C4-2B (cell line): Measurements from ENCODE around the gene INHBE.

Experiments
- ZFX ChIP-seq: fragments of 450-650 bp; IDR thresholded peaks from 2 replicates; pipeline ENCODE4 v1.6.1; 2017
- TF ChIP-seq, protein P1 (sequence below): fragments of 450-650 bp; conservative IDR thresholded peaks from 2 replicates; pipeline ENCODE4 v1.5.1; 2017; ENCODE audit warnings: mild to moderate bottlenecking

DNA sequence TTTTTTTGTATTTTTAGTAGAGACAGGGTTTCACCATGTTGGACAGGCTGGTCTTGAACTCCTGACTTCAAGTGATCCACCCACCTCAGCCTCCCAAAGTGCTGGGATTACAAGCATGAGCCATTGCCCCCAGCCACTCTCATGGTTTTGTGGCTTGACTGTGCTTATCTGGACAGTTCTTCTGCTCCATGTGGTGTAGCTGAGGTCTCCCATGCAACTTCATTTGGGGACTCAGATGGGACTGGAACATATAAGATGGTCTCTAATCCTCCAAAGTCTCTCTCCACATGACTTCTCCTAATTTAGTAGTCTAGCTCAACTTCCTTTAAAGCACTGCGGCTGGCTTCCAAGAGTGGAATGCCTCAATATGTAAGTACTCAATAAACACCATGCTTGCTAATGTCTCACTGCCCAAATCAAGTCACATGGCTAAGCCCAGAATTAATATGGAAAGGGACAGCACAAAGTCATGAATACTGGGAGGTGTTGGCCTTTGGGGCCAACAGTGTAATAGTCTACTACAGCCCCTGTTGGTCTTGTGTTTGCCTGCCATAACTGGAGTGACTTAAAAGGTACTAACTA lies 13.2 kb upstream of the INHBE start:
- TF ChIP-seq, protein P1, sequence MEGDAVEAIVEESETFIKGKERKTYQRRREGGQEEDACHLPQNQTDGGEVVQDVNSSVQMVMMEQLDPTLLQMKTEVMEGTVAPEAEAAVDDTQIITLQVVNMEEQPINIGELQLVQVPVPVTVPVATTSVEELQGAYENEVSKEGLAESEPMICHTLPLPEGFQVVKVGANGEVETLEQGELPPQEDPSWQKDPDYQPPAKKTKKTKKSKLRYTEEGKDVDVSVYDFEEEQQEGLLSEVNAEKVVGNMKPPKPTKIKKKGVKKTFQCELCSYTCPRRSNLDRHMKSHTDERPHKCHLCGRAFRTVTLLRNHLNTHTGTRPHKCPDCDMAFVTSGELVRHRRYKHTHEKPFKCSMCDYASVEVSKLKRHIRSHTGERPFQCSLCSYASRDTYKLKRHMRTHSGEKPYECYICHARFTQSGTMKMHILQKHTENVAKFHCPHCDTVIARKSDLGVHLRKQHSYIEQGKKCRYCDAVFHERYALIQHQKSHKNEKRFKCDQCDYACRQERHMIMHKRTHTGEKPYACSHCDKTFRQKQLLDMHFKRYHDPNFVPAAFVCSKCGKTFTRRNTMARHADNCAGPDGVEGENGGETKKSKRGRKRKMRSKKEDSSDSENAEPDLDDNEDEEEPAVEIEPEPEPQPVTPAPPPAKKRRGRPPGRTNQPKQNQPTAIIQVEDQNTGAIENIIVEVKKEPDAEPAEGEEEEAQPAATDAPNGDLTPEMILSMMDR: no peak
- no peak for TF ChIP-seq ZFX
